T-helper 2 cell treated with Interferon-gamma antibody and Interleukin-4, amounts not matched to agents 5 μg/mL and 100 μg/mL, for 36 hours (primary cell): Measurements from ENCODE around the gene GFM2.
"Not testable (repeated sequence)": the region's sequence is repeated elsewhere in the genome, so short reads cannot be mapped to it uniquely, and the experiment has no call there.

Experiments
- DNase-seq: peaks from one replicate; pipeline ENCODE4 v3.0.0; 2021; ENCODE audit warnings: low spot score
- H3K27ac Mint-ChIP-seq: one replicate; pipeline ENCODE4 v1.8.0; 2021; ENCODE audit warnings: mild to moderate bottlenecking, mixed read lengths
- H3K27me3 Mint-ChIP-seq: one replicate; pipeline ENCODE4 v1.8.0; 2021; ENCODE audit warnings: low read depth, mixed read lengths
- H3K36me3 Mint-ChIP-seq: one replicate; pipeline ENCODE4 v1.8.0; 2021; ENCODE audit warnings: low read depth, mixed read lengths
- H3K4me1 Mint-ChIP-seq: one replicate; pipeline ENCODE4 v1.8.0; 2021; ENCODE audit warnings: low read depth, mixed read lengths
- H3K4me3 Mint-ChIP-seq: one replicate; pipeline ENCODE4 v1.8.0; 2022; ENCODE audit warnings: mild to moderate bottlenecking, moderate library complexity, mixed read lengths
- H3K9me3 Mint-ChIP-seq: one replicate; pipeline ENCODE4 v1.8.0; 2021; ENCODE audit warnings: mixed read lengths

Gene GFM2

GRCh38 chr5:74766849-74767578, at the start of gene GFM2, which contains the start of gene NSA2:
Gene GFM2 (minus strand): TSS chr5:74767117. CDS start chr5:74763742, 3,375 bp downstream.
Gene NSA2 (plus strand): TSS chr5:74767249. CDS start chr5:74767361, 112 bp downstream.
- Mint-ChIP-seq H3K4me1 (peaks cover 11% of the 10 kb centered on the region), H3K36me3 (peaks cover 23% of the 10 kb centered on the region), H3K9me3 (no peaks in the 10 kb centered on the region)

GRCh38 chr5:74810915-74811314, 44.0 kb upstream of the GFM2 start:
- Mint-ChIP-seq H3K27ac (no peak overlapping the region), H3K27me3 (no peaks in the 10 kb centered on the region), H3K36me3 (no peaks in the 10 kb centered on the region), H3K4me1 (no peaks in the 10 kb centered on the region), H3K9me3 (no peaks in the 10 kb centered on the region), H3K4me3 (no peak overlapping the region)
- no peak for DNase-seq

More at GRCh38 chr5:74766849-74767578, at the start of gene GFM2, which contains the start of gene NSA2:
- H3K27me3 Mint-ChIP-seq, result no peaks in the 10 kb centered on the region
- DNase-seq, result peak; percentile 91
- peak within 1 kb of the TSS; percentile 98 for H3K27ac Mint-ChIP-seq
- peak within 1 kb of the TSS; percentile 100 for H3K4me3 Mint-ChIP-seq

GRCh38 chr5:74801941-74802340, 35.0 kb upstream of the GFM2 start:
- no peak for DNase-seq
- no peaks in the 10 kb centered on the region for H3K36me3 Mint-ChIP-seq
- H3K27ac Mint-ChIP-seq, result no peak overlapping the region
- H3K27me3 Mint-ChIP-seq, result no peaks in the 10 kb centered on the region
- no peaks in the 10 kb centered on the region for H3K9me3 Mint-ChIP-seq
- no peaks in the 10 kb centered on the region for H3K4me1 Mint-ChIP-seq
- H3K4me3 Mint-ChIP-seq, result no peak overlapping the region

GRCh38 chr5:74801197-74801596, 34.3 kb upstream of the GFM2 start:
- Mint-ChIP-seq H3K9me3 (no peaks in the 10 kb centered on the region), H3K36me3 (no peaks in the 10 kb centered on the region)

GRCh38 chr5:74798977-74799911, 32.3 kb upstream of the GFM2 start:
- Mint-ChIP-seq H3K27ac (no peak overlapping the region), H3K36me3 (no peaks in the 10 kb centered on the region), H3K4me1 (no peaks in the 10 kb centered on the region), H3K9me3 (no peaks in the 10 kb centered on the region), H3K27me3 (no peaks in the 10 kb centered on the region), H3K4me3 (no peak overlapping the region)
- DNase-seq, result no peak

More at GRCh38 chr5:74801197-74801596, 34.3 kb upstream of the GFM2 start:
- no peak overlapping the region for H3K4me3 Mint-ChIP-seq
- DNase-seq, result no peak
- no peak overlapping the region for H3K27ac Mint-ChIP-seq
- no peaks in the 10 kb centered on the region for H3K4me1 Mint-ChIP-seq
- H3K27me3 Mint-ChIP-seq, result no peaks in the 10 kb centered on the region

- H3K36me3 Mint-ChIP-seq, H3K9me3 Mint-ChIP-seq, H3K4me3 Mint-ChIP-seq, H3K27ac Mint-ChIP-seq, H3K27me3 Mint-ChIP-seq, DNase-seq, H3K4me1 Mint-ChIP-seq: not testable (repeated sequence)
Observed at GRCh38 chr5:74791669-74792068, 24.8 kb upstream of the GFM2 start.

- Mint-ChIP-seq H3K4me3 (no peak overlapping the region), H3K27me3 (no peaks in the 10 kb centered on the region), H3K27ac (no peak overlapping the region), H3K36me3 (no peaks in the 10 kb centered on the region), H3K4me1 (no peaks in the 10 kb centered on the region), H3K9me3 (no peaks in the 10 kb centered on the region)
- DNase-seq, result no peak
Observed at GRCh38 chr5:74787424-74787823, 20.5 kb upstream of the GFM2 start.

- Mint-ChIP-seq H3K36me3 (no peaks in the 10 kb centered on the region), H3K27me3 (no peaks in the 10 kb centered on the region), H3K9me3 (no peaks in the 10 kb centered on the region), H3K4me1 (no peaks in the 10 kb centered on the region), H3K4me3 (no peak overlapping the region), H3K27ac (no peak overlapping the region)
- DNase-seq, result no peak
Observed at GRCh38 chr5:74786851-74787250, 19.9 kb upstream of the GFM2 start.

- no peak overlapping the region for H3K4me3 Mint-ChIP-seq
- no peaks in the 10 kb centered on the region for H3K4me1 Mint-ChIP-seq
- H3K27ac Mint-ChIP-seq, result no peak overlapping the region
- DNase-seq, result no peak
- H3K9me3 Mint-ChIP-seq, result no peaks in the 10 kb centered on the region
- H3K27me3 Mint-ChIP-seq, result no peaks in the 10 kb centered on the region
- peaks cover 10% of the 10 kb centered on the region for H3K36me3 Mint-ChIP-seq
Observed at GRCh38 chr5:74778609-74779008, 11.7 kb upstream of the GFM2 start.

- Mint-ChIP-seq H3K27me3 (no peaks in the 10 kb centered on the region), H3K36me3 (peaks cover 42% of the 10 kb centered on the region), H3K9me3 (no peaks in the 10 kb centered on the region), H3K4me1 (peaks cover 9% of the 10 kb centered on the region), H3K4me3 (no peak overlapping the region), H3K27ac (no peak overlapping the region)
- no peak for DNase-seq
Observed at GRCh38 chr5:74772359-74772758, 5.4 kb upstream of the GFM2 start.

- Mint-ChIP-seq H3K4me1 (peaks cover 11% of the 10 kb centered on the region), H3K27ac (peak overlapping the region; percentile 98), H3K36me3 (peaks cover 27% of the 10 kb centered on the region), H3K9me3 (no peaks in the 10 kb centered on the region), H3K27me3 (no peaks in the 10 kb centered on the region), H3K4me3 (peak overlapping the region; percentile 100)
- DNase-seq, result no peak
Observed at GRCh38 chr5:74767579-74767913, 629 bp upstream of the GFM2 start.

GRCh38 chr5:74766418-74766848, 484 bp downstream of the GFM2 start:
- DNase-seq, result peak; percentile 5
- no peaks in the 10 kb centered on the region for H3K9me3 Mint-ChIP-seq
- H3K27me3 Mint-ChIP-seq, result no peaks in the 10 kb centered on the region
- peaks cover 26% of the 10 kb centered on the region for H3K36me3 Mint-ChIP-seq
- peaks cover 14% of the 10 kb centered on the region for H3K4me1 Mint-ChIP-seq
- H3K27ac Mint-ChIP-seq, result peak overlapping the region; percentile 98
- peak overlapping the region; percentile 100 for H3K4me3 Mint-ChIP-seq

- Mint-ChIP-seq H3K36me3 (peaks cover 28% of the 10 kb centered on the region), H3K27me3 (no peaks in the 10 kb centered on the region), H3K9me3 (no peaks in the 10 kb centered on the region), H3K4me3 (peak overlapping the region; percentile 100), H3K27ac (no peak overlapping the region), H3K4me1 (peaks cover 14% of the 10 kb centered on the region)
- no peak for DNase-seq
Observed at GRCh38 chr5:74765929-74766328, 988 bp downstream of the GFM2 start.

- no peak for DNase-seq
- Mint-ChIP-seq H3K27ac (peak overlapping the region; percentile 32), H3K4me1 (peaks cover 16% of the 10 kb centered on the region), H3K9me3 (no peaks in the 10 kb centered on the region), H3K36me3 (peaks cover 24% of the 10 kb centered on the region), H3K27me3 (no peaks in the 10 kb centered on the region), H3K4me3 (peak overlapping the region; percentile 100)
Observed at GRCh38 chr5:74765201-74765600, 1.7 kb downstream of the GFM2 start.
